Fibroblast of the aortic adventitia (primary cell): ENCODE data around the gene SLC22A25. TPM values are rescaled to one million over a fixed set of nuclear protein-coding genes. Genes with fewer than 3 reads are reported as not detected.
"Not testable (repeated sequence)": the region's sequence is repeated elsewhere in the genome, so short reads cannot be mapped to it uniquely, and the experiment has no call there.

Experiments used
- DNase-seq: peaks from one replicate; pipeline ENCODE4 v3.0.0-alpha.2; 2010; ENCODE audit warnings: low read depth
- H3K4me3 ChIP-seq: 2 replicates; pipeline ENCODE4 v1.5.1; 2011; ENCODE audit warnings: low read depth, mild to moderate bottlenecking, control low read depth, low read length, moderate library complexity
- total RNA-seq: library from RNA; depleted of rRNA; stranded (reverse); fragments of >200 nt; gene quantifications from 2 replicates; pipeline ENCODE4 v1.2.3, GENCODE V29; 2012; ENCODE audit warnings: low replicate concordance
- TF ChIP-seq, protein P1 (sequence below): IDR thresholded peaks from 2 replicates; pipeline ENCODE4 v1.5.1; 2011; ENCODE audit warnings: mild to moderate bottlenecking, low read length, control low read depth, inconsistent platforms; ENCODE audit not compliant: insufficient read depth

Gene SLC22A25
- total RNA-seq, 1 donor = not detected

DNA sequence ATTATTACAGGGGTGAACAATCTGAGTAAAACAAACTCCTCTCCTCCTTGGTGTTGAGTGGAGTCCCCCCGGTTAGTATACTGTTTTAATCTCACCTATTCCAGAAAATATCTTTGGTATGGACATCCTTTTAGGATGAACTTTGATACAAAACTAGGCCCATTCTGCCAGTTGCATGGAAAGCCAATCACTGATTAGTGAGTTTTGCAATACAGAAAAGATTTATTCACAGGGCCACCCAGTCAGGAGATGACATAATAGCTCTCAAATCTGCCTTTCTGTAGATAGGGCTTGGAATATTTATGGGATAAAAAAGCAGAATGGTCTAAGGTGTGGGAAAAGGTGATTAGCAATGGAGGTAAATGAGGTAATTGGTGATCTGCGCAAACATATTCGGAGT is 30.3 kb upstream of the SLC22A25 start:
- no peak overlapping the region for H3K4me3 ChIP-seq
- no peak for DNase-seq
- TF ChIP-seq, protein P1, sequence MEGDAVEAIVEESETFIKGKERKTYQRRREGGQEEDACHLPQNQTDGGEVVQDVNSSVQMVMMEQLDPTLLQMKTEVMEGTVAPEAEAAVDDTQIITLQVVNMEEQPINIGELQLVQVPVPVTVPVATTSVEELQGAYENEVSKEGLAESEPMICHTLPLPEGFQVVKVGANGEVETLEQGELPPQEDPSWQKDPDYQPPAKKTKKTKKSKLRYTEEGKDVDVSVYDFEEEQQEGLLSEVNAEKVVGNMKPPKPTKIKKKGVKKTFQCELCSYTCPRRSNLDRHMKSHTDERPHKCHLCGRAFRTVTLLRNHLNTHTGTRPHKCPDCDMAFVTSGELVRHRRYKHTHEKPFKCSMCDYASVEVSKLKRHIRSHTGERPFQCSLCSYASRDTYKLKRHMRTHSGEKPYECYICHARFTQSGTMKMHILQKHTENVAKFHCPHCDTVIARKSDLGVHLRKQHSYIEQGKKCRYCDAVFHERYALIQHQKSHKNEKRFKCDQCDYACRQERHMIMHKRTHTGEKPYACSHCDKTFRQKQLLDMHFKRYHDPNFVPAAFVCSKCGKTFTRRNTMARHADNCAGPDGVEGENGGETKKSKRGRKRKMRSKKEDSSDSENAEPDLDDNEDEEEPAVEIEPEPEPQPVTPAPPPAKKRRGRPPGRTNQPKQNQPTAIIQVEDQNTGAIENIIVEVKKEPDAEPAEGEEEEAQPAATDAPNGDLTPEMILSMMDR = no peak

DNA sequence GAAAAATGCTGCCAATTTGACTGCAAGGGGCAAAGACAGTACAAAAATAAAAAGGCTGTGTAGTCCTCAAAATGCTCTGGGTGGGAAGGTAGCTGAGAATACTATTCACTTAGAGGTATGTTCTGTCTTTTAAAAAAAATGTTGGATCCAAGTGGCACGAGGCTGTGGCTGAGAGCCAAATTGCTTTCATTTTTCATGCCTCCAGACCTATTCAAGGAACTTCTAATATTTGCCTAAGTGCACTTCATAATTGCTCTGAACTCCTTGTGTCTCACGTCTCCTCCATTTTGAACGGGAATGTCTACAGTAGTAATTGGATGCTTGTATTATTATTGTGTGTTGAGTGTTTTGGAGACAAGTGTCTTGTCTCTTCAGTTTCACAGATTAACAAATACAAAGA is 19.1 kb upstream of the SLC22A25 start:
- no peak overlapping the region for H3K4me3 ChIP-seq
- TF ChIP-seq, protein P1 = no peak
- no peak for DNase-seq

DNA sequence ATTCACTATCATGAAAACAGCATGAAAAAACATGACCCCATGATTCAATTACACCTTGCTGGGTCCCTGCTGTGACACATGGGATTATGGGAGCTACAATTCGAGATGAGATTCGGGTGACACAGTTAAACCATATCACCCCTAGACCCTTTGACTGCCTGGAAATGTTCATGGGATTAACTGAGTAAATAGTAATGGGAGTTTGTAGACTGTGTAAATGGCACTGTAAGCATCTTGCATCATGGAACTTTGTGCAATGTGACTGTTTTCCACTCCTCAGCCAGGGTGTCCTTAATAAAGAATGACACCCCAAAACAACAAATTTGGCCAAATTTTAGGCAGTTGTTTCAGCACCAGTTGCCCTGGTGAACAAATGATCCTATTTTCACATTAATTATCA is 7.9 kb upstream of the SLC22A25 start:
- TF ChIP-seq, protein P1 = no peak

DNA sequence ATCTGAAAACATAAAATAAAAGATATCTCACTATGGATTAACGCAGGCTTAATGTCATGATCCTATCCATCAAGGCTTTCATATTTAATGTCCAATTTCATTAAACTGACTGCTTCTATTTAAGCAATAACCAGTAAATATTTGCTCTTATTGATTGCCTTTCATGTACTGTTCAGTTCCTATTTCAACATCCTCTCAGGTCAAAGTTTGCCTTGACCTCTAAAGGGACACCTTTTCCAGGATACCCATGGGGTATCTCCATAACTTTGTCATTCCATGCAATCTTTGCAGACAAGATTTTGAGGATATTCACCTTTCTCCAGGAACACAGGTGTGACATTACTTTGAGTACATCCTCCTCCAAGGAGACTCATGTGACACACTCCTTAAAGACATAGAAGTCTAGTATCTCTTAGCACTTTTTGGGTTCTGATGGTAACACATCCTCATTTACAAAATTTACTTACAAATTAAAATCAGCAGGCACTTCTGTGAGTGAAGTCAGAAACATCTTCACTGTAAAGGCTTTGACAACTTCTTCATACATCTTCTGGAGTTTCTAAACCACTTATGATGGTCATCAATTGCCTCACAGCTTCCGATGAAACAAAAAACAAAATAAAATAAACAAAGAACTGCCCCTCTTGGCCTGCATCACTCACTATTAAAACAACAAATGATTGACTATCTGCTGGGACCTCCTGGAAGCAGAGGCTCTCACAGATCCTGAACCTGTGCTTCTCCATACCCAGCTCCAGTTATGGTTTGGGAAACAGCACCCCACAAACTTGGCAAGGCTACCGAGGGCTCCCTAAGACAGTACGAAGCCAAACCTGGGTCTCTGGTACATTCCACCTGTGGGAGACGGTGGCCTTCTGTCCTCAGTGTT is 7.0 kb upstream of the SLC22A25 start:
- no peak overlapping the region for H3K4me3 ChIP-seq
- TF ChIP-seq, protein P1 = no peak

More for the DNA sequence above, 7.9 kb upstream of the SLC22A25 start:
- H3K4me3 ChIP-seq = no peak overlapping the region
- DNase-seq = no peak

DNA sequence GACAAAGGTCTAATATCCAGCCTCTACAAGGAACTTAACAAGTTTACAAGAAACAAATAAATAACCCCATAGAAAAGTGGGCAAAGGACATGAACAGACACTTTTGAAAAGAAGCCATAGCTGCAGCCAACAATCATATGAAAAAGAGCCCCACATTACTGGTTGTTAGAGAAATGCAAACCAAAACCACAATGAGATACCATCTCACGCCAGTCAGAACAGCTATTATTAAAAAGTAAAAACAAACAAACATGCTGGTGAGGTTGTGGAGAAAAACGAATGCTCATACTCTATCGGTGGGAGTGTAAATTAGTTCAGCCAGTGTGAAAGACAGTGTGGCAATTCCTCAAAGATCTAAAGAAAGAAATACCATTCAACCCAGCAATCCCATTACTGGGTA is 5.6 kb upstream of the SLC22A25 start:
- TF ChIP-seq, protein P1 = no peak
- DNase-seq = no peak
- no peak overlapping the region for H3K4me3 ChIP-seq

More for the DNA sequence above, 7.0 kb upstream of the SLC22A25 start:
- DNase-seq = no peak

DNA sequence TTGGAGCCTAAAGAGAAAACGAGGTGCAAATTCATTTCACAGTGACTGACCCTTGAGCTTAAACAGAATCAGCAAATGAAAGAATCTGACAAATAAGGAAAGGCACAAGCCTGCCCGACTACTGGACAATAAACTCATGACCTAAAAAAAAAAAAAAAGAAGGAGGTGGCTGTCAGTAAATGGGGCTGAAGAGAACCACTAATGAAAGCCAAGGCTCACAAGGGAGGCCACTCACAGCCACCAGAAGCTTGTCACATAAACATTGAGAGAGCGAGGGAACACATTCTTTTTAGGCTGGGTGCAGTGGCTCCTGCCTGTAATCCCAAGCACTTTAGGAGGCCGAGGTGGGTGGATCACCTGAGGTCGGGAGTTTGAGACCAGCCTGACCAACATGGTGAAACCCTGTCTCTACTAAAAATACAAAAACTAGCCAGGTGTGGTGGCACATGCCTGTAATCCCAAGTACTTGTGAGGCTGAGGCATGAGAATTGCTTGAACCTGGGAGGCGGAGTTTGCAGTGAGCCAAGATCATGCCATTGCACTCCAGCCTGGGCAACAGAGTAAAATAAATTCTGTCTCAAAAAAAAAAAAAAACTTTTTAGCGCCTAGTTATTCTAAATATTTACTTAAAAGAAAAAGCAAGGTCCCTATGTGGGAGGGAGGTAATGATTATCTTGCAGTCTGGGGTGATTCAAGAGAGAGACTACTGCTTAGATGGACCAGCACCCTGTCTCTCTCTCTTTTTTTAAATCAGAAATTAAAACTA is 4.0 kb upstream of the SLC22A25 start:
- H3K4me3 ChIP-seq = not testable (repeated sequence)

DNA sequence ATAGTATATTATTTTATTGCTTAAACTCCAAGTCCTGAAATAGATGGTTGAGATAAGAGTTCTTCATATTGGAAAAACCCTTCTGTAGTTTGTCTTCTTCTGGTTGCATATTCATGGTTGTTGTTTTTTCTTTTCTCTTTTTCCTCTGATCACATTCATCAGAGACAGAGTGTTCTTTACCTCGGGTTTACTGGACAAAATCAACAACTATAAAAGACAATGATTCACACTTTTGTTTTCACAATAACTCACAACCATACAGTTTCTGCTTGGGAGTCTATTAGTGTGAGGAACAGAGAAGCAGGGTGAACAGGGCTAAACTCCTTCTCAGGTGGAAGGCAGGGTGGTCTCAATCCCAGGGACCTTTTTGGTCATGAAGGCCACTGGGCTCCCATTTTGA is 2.6 kb upstream of the SLC22A25 start:
- no peak for DNase-seq
- TF ChIP-seq, protein P1 = no peak
- no peak overlapping the region for H3K4me3 ChIP-seq

More for the DNA sequence above, 4.0 kb upstream of the SLC22A25 start:
- DNase-seq = not testable (repeated sequence)
